Neural cell (in vitro differentiated cells): Measurements from ENCODE around the gene TEX2. TPM values are rescaled to one million over a fixed set of nuclear protein-coding genes. Genes with fewer than 3 reads are reported as not detected.

ENCODE experiments used
- H2AFZ ChIP-seq: fragments of 200-600, 300-800 bp; sonication (generic), shearing (Covaris generic); 2 replicates; pipeline ENCODE4 v1.6.0; 2014; ENCODE audit warnings: low read depth, mild to moderate bottlenecking, antibody characterized with exemption, low read length, moderate library complexity
- H3F3A ChIP-seq: fragments of 200-600 bp; shearing (Covaris generic); 2 replicates; pipeline ENCODE4 v1.6.1; 2016; ENCODE audit warnings: mild to moderate bottlenecking, moderate library complexity, mixed read lengths, antibody characterized with exemption, low read length; ENCODE audit not compliant: insufficient read depth, poor library complexity, severe bottlenecking
- H3K27ac ChIP-seq: fragments of 200-600, 300-800 bp; sonication (generic), shearing (Covaris generic); 2 replicates; pipeline ENCODE4 v1.5.1; 2014; ENCODE audit warnings: mild to moderate bottlenecking, low read length, moderate library complexity
- H3K27me3 ChIP-seq: fragments of 300-800, 200-600 bp; sonication (generic), shearing (Covaris generic); 2 replicates; pipeline ENCODE4 v1.6.0; 2014; ENCODE audit warnings: mild to moderate bottlenecking, low read depth, low read length, moderate library complexity; ENCODE audit not compliant: insufficient read depth
- H3K36me3 ChIP-seq: fragments of 300-800, 200-600 bp; sonication (generic), shearing (Covaris generic); 2 replicates; pipeline ENCODE4 v1.5.1; 2014; ENCODE audit warnings: mild to moderate bottlenecking, antibody characterized with exemption, low read length, moderate library complexity; ENCODE audit not compliant: insufficient read depth
- H3K4me2 ChIP-seq: fragments of 300-800, 200-600 bp; sonication (generic), shearing (Covaris generic); 2 replicates; pipeline ENCODE4 v1.6.0; 2014; ENCODE audit warnings: mild to moderate bottlenecking, low read length
- H3K4me3 ChIP-seq: fragments of 300-800, 200-600 bp; sonication (generic), shearing (Covaris generic); 2 replicates; pipeline ENCODE4 v1.5.1; 2014; ENCODE audit warnings: mild to moderate bottlenecking, low read length, moderate library complexity
- H3K79me2 ChIP-seq: fragments of 200-600 bp; shearing (Covaris generic); replicated peaks from 2 replicates; pipeline ENCODE4 v1.6.0; 2014; ENCODE audit warnings: mild to moderate bottlenecking, low read length, moderate library complexity; ENCODE audit not compliant: insufficient read depth
- H3K9ac ChIP-seq: fragments of 300-800, 200-600 bp; sonication (generic), shearing (Covaris generic); 2 replicates; pipeline ENCODE4 v1.6.1; 2016; ENCODE audit warnings: mild to moderate bottlenecking, low read length, mixed read lengths
- H3K9me2 ChIP-seq: fragments of 200-600 bp; shearing (Covaris generic); 2 replicates; pipeline ENCODE4 v1.6.1; 2016; ENCODE audit warnings: mild to moderate bottlenecking, low read length, mixed read lengths; ENCODE audit not compliant: insufficient read depth
- H3K9me3 ChIP-seq: fragments of 200-600, 300-800 bp; sonication (generic), shearing (Covaris generic); 2 replicates; pipeline ENCODE4 v1.6.1; 2016; ENCODE audit warnings: mild to moderate bottlenecking, mixed run types, low read length, moderate library complexity, mixed read lengths
- H4K20me1 ChIP-seq: fragments of 200-600 bp; shearing (Covaris generic); 2 replicates; pipeline ENCODE4 v1.6.1; 2016; ENCODE audit warnings: mild to moderate bottlenecking, mixed run types; ENCODE audit not compliant: insufficient read depth
- EP300 ChIP-seq: fragments of 450-650 bp; conservative IDR thresholded peaks from 2 replicates; pipeline ENCODE4 v1.6.1; 2014; ENCODE audit warnings: antibody characterized with exemption, mild to moderate bottlenecking, moderate library complexity; ENCODE audit not compliant: poor library complexity, severe bottlenecking
- EZH2 ChIP-seq: fragments of 200-600, 300-800 bp; shearing (Covaris generic), sonication (generic); IDR thresholded peaks from 2 replicates; pipeline ENCODE4 v1.6.1; 2014; ENCODE audit warnings: antibody characterized with exemption, low read length, borderline replicate concordance, mild to moderate bottlenecking; ENCODE audit not compliant: insufficient read depth, poor library complexity, severe bottlenecking
- MXI1 ChIP-seq: fragments of 450-650 bp; conservative IDR thresholded peaks from 2 replicates; pipeline ENCODE4 v1.6.1; 2014; ENCODE audit warnings: antibody characterized with exemption, mild to moderate bottlenecking; ENCODE audit not compliant: poor library complexity, severe bottlenecking
- POLR2AphosphoS5 ChIP-seq: IDR thresholded peaks from 2 replicates; pipeline ENCODE4 v1.6.1; 2012
- RAD21 ChIP-seq: fragments of 450-650 bp; conservative IDR thresholded peaks from 2 replicates; pipeline ENCODE4 v1.6.1; 2014; ENCODE audit warnings: antibody characterized with exemption, mild to moderate bottlenecking, moderate library complexity
- SMC3 ChIP-seq: fragments of 450-650 bp; conservative IDR thresholded peaks from 2 replicates; pipeline ENCODE4 v1.6.1; 2014; ENCODE audit warnings: antibody characterized with exemption, mild to moderate bottlenecking, moderate library complexity; ENCODE audit not compliant: poor library complexity
- TAF1 ChIP-seq: IDR thresholded peaks from 2 replicates; pipeline ENCODE4 v1.6.1; 2012; ENCODE audit warnings: low read depth
- polyA plus RNA-seq: library from polyadenylated mRNA; depleted of rRNA; stranded (reverse); fragments of >200 nt; gene quantifications from 2 replicates; pipeline ENCODE4 v1.2.3, GENCODE V29; 2014
- TF ChIP-seq, protein P1 (sequence below): fragments of 450-650 bp; IDR thresholded peaks from 2 replicates; pipeline ENCODE4 v1.5.1; 2014; ENCODE audit warnings: antibody characterized with exemption, mild to moderate bottlenecking, moderate library complexity; ENCODE audit not compliant: poor library complexity, severe bottlenecking
- TF ChIP-seq, protein P2 (sequence below): IDR thresholded peaks from 2 replicates; pipeline ENCODE4 v1.6.1; 2012; ENCODE audit warnings: borderline replicate concordance

The TEX2 gene
- polyA plus RNA-seq, 1 donor from 2014 or later = 19.7 TPM

DNA sequence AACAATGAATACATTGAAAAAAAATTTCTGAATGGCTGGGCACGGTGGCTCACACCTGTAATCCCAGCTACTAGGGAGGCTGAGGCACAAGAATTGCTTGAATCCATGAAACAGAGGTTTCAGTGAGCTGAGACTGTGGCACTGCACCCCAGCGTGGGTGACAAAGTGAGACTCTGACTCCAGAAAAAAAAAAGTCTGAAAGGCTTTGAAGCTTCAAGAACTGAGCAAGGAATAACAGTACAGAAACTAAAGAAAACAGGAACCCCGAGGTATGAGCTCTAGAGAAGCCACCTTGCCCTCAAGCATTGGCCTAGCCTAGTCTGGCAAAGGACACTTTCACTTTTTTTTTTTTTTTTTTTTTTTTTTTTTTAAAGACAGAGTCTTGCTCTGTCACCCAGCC, 45.0 kb downstream of the TEX2 start:
- H3K9ac ChIP-seq = no peak overlapping the region
- H3K36me3 ChIP-seq = no peaks in the 10 kb centered on the region
- H3K27me3 ChIP-seq = no peaks in the 10 kb centered on the region
- no peaks in the 10 kb centered on the region for H3K79me2 ChIP-seq
- H3K4me3 ChIP-seq = no peak overlapping the region
- H3K9me3 ChIP-seq = no peaks in the 10 kb centered on the region
- no peaks in the 10 kb centered on the region for H3K9me2 ChIP-seq
- no peak overlapping the region for H2AFZ ChIP-seq
- no peak overlapping the region for H3K27ac ChIP-seq
- H4K20me1 ChIP-seq = no peaks in the 10 kb centered on the region
- TF ChIP-seq EP300 = no peak
- TF ChIP-seq SMC3 = no peak
- TF ChIP-seq, protein P1, sequence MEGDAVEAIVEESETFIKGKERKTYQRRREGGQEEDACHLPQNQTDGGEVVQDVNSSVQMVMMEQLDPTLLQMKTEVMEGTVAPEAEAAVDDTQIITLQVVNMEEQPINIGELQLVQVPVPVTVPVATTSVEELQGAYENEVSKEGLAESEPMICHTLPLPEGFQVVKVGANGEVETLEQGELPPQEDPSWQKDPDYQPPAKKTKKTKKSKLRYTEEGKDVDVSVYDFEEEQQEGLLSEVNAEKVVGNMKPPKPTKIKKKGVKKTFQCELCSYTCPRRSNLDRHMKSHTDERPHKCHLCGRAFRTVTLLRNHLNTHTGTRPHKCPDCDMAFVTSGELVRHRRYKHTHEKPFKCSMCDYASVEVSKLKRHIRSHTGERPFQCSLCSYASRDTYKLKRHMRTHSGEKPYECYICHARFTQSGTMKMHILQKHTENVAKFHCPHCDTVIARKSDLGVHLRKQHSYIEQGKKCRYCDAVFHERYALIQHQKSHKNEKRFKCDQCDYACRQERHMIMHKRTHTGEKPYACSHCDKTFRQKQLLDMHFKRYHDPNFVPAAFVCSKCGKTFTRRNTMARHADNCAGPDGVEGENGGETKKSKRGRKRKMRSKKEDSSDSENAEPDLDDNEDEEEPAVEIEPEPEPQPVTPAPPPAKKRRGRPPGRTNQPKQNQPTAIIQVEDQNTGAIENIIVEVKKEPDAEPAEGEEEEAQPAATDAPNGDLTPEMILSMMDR = no peak
- TF ChIP-seq TAF1 = no peak
- TF ChIP-seq EZH2 = no peak
- TF ChIP-seq, protein P2, sequence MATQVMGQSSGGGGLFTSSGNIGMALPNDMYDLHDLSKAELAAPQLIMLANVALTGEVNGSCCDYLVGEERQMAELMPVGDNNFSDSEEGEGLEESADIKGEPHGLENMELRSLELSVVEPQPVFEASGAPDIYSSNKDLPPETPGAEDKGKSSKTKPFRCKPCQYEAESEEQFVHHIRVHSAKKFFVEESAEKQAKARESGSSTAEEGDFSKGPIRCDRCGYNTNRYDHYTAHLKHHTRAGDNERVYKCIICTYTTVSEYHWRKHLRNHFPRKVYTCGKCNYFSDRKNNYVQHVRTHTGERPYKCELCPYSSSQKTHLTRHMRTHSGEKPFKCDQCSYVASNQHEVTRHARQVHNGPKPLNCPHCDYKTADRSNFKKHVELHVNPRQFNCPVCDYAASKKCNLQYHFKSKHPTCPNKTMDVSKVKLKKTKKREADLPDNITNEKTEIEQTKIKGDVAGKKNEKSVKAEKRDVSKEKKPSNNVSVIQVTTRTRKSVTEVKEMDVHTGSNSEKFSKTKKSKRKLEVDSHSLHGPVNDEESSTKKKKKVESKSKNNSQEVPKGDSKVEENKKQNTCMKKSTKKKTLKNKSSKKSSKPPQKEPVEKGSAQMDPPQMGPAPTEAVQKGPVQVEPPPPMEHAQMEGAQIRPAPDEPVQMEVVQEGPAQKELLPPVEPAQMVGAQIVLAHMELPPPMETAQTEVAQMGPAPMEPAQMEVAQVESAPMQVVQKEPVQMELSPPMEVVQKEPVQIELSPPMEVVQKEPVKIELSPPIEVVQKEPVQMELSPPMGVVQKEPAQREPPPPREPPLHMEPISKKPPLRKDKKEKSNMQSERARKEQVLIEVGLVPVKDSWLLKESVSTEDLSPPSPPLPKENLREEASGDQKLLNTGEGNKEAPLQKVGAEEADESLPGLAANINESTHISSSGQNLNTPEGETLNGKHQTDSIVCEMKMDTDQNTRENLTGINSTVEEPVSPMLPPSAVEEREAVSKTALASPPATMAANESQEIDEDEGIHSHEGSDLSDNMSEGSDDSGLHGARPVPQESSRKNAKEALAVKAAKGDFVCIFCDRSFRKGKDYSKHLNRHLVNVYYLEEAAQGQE = no peak
- TF ChIP-seq POLR2AphosphoS5 = no peak
- no peak for TF ChIP-seq RAD21
- TF ChIP-seq MXI1 = no peak
- no peak overlapping the region for H3K4me2 ChIP-seq
- no peaks in the 10 kb centered on the region for H3F3A ChIP-seq

DNA sequence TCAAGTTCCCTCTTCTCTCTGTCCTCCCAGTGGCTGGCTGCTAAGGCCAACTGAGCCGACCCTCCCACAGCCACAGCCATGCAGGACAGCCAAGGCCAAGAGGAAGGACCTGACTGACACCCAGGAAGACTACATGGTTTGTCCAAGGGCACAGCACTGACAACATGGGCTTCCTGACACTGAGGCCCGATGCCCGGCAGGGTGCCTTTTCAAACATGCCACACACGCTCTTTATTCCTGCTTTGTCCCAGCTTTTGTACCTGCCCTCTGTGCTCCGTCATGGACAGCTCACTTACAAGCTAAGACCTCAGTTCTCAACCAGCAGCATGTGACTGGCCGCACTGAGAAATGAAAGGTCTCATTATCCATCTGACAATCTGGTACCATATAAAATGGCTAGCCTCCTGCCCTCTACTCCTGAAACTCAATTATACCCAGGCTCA, 45.8 kb downstream of the TEX2 start:
- H3F3A ChIP-seq = no peaks in the 10 kb centered on the region
- no peaks in the 10 kb centered on the region for H3K9me2 ChIP-seq
- H4K20me1 ChIP-seq = no peaks in the 10 kb centered on the region
- no peaks in the 10 kb centered on the region for H3K36me3 ChIP-seq
- H3K9ac ChIP-seq = no peak overlapping the region
- H3K4me2 ChIP-seq = no peak overlapping the region
- H3K27ac ChIP-seq = no peak overlapping the region
- no peak overlapping the region for H3K4me3 ChIP-seq
- H2AFZ ChIP-seq = no peak overlapping the region
- no peaks in the 10 kb centered on the region for H3K79me2 ChIP-seq
- no peaks in the 10 kb centered on the region for H3K27me3 ChIP-seq
- H3K9me3 ChIP-seq = no peaks in the 10 kb centered on the region
- TF ChIP-seq, protein P1 = no peak
- TF ChIP-seq SMC3 = no peak
- no peak for TF ChIP-seq EZH2
- TF ChIP-seq MXI1 = no peak
- no peak for TF ChIP-seq RAD21
- TF ChIP-seq EP300 = no peak
- no peak for TF ChIP-seq POLR2AphosphoS5
- TF ChIP-seq, protein P2 = no peak
- no peak for TF ChIP-seq TAF1
